ENCODE data around the gene GZMM.

DNA sequence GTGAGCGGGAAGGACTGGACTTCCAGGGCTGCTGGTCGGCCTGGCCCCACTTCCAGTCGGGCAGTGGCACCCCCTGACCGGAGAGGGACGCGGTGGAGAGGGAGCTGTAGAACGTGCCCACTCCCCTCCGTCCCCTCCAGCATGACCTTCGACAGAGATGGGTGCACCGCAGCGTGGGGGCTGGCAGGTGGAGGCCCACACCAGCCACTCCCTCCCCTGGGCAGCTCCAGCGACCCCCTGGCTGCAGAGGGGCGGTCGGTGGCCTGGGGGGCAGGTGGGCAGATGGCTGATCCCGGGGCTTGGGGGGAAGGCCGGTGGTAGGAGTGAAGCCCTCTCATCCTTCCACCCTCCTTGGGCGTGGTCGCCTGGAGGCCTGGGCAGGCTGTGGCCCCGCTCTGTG is 48.2 kb downstream of the GZMM start:
- TF ChIP-seq, protein P1, sequence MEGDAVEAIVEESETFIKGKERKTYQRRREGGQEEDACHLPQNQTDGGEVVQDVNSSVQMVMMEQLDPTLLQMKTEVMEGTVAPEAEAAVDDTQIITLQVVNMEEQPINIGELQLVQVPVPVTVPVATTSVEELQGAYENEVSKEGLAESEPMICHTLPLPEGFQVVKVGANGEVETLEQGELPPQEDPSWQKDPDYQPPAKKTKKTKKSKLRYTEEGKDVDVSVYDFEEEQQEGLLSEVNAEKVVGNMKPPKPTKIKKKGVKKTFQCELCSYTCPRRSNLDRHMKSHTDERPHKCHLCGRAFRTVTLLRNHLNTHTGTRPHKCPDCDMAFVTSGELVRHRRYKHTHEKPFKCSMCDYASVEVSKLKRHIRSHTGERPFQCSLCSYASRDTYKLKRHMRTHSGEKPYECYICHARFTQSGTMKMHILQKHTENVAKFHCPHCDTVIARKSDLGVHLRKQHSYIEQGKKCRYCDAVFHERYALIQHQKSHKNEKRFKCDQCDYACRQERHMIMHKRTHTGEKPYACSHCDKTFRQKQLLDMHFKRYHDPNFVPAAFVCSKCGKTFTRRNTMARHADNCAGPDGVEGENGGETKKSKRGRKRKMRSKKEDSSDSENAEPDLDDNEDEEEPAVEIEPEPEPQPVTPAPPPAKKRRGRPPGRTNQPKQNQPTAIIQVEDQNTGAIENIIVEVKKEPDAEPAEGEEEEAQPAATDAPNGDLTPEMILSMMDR (IDR thresholded peaks at IDR 0.05), result no peak
- TF ChIP-seq POLR2A (IDR thresholded peaks at IDR 0.05), result no peak

Measured in body of pancreas (tissue), 4 donors.